Stimulated activated CD8-positive, alpha-beta memory T cell treated with anti-CD3 and anti-CD28 coated beads, Interleukin-12 subunit alpha, Interleukin-12 subunit beta, amount 100 ng/mL, for 24 hours (primary cell): ENCODE data around the gene DOK1.

Source experiments
- DNase-seq: peaks from one replicate; pipeline ENCODE4 v3.0.0-alpha.2; 2020; ENCODE audit errors: extremely low read depth

Gene DOK1

DNA sequence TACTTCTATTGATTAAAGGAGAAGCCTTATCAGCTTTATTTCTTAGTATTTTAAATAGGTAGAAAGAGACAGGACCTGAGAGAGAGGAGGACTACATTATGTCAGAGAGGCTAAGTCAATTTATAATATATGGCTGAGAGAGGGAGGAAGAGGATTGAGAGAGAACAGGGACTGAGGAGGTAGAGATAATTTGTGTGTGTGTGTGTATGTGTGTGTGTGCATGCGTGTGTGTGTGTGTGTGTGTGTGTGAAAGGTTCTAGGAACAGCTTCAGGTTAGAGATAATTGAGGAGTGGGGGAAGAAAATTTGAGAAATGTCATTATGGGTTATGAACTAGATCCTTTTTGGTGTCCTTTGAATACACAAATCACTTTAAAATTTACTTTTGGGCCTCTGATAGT lies 15.2 kb downstream of the DOK1 start:
- DNase-seq, result no peak

DNA sequence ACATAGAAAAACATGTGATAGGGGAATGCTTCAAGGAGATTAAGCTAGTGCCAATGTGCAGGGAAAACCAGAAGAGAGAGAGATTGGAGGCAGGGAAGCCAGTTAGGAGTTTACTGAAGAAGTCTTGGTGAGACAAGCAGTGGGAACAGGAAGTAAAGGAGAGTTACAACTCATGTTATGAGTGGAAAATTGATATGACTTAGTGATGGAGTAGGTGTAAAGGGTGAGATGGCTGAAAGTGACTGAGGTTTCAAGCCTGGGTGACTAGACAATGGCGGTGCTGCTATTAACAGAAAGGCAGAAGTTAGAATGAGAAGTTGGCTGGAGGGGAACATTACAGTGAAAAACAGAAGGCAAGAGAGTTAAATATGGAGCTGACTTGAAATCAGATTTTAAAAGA lies 16.5 kb downstream of the DOK1 start:
- DNase-seq, result no peak

DNA sequence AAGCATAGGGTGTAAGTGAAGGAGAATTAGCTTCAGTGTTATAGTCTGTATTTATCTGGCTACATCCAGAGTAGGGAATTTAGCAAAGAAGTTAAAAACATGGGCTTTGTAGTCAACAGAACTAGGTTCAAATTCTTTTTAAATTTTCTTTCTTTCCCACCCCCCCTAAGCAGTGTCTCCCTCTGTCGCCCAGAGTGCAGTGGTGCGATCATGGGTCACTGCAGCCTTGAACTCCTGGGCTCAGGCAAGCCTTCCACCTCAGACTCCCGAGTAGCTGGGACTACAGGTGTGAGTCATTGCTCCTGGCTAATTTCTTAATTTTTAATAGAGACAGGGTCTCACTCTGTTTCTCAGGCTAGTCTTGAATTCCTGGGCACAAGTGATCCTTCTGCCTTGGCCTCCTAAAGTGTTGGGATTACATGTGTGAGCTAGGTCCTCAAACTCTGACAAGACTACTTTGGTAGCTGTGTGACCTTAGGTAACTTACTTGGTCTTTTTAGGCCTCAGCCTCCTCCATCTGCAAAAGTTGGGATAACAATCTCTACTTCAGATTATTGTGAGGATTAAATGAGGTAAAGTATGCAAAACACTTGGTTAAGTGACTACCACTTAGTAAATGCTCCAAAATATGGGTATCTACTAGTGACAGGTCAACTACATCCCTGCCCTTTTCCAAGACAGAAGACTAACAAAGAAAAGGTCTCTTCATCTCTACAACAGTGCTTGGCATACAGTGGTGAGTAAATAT lies 17.8 kb downstream of the DOK1 start:
- DNase-seq, result no peak

DNA sequence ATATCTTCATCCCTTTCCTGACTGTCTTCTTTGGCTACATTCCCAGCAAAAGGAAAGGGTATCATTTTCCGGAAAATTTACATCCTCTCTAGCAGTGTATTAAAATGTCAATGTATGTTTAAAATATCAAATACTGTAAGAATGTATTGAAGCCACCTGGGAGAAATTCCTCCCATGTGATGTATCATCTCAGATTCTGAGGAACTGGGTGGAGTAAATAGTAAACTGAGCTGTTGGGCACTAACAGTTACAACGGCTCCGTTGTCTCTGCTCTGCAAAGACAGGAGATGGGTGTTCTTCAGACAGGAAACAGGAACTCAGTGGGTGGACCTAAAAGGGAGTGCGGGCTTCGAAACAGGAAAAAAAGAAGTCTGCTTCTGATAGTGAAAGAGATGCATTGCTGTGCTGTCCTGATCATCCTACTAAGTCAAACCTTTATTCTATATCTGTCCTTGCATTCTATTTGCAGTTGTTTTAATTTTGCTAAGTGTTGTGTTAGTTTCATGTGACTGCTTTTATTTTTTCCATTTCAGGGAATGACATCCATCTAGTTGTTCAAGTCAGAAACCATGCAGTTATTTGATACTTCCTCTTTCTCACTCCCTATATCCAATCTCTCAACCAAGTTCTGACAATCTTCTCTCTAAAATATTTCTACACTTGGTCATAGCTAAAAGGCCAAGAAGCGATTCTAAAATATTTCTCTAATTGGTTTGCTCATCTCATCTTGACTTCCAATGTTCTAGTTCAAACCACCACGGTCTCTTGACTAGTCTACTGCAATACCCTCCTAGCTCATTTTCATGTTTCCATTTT lies 19.4 kb downstream of the DOK1 start:
- no peak for DNase-seq

DNA sequence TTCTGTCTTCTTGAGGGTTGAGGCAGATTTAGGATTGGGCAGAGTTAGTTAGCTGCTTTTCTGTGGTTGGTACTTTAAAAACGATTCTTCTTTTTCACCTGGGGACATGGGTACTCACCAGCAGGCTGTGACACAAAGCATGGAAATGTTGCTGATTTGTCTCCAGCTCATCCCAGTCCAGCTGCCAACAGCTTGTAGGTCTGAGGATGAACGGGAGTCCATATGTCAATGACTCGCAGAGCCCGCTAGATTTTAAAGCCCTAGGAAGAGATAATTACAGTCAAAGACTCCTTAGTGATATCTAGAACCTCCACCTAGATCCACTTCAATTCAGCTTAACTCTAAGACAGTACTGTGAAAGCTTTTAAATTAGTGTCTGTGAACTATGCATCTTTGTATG lies 20.8 kb downstream of the DOK1 start:
- DNase-seq, result no peak

DNA sequence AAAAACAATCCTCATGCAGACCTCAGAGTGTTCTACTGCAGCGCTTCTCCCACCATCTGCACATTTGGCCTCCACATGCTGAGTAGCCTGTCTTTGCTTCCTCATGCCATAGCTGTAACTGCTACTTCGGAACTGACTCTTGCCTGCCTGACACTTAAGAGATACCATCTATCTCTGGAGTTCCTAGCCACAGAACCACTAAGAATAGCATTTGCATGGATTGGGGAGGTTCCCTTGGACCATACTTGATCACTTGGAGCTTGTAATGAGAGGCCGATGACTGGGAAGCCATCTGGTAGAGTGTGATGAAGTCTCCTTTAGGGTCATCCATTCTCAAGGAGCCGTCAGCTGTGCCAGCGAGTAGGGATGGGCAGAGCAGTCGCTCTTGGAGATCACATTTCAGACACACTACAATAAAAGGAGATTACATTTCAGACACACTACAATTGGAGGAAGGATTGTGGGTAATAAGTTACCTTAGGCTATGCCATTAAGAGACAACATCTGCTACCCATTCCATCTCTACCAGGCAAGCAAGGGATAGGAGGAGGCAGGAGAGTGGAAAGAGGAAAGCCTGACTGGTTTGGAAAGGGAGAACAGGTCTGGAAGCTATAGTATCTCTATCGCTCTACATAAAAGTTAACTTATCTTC lies 21.8 kb downstream of the DOK1 start:
- no peak for DNase-seq

DNA sequence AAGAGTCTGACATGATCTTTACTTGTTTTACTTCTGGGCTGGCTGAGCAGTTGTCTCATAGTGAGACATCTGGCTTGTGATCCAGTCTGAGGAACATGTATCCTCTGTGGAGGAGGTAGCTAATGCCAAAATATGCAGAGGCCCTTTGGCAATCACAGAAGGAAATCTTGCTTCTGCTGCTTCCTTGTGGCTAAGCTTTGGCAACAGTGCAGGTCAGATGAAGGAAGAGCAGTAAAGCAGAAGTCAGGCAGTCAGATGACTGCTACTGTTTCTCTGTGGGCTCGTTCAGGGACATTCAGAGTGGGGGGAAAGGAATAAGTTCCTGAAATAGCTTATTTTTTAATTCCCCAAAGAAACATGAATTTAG lies 22.3 kb downstream of the DOK1 start:
- DNase-seq, result no peak

DNA sequence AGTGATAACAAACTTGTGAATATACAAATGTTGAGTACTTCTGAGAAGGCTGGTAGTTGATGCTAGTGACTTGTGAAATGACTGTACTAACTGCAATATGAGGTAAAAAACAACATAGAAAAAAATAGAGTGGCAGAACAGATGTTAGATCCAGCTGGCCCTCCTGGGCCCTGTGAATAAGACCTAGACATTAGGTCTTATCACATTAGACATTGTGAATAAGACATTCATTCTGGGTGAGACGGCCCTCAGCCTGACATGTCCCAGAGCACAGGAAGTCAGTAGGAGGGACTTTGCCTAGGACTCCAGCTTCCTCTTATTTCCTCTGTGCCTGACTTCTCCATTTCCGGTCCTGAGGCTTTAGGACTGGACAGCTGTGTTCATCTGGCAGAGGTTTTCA lies 22.9 kb downstream of the DOK1 start:
- no peak for DNase-seq

DNA sequence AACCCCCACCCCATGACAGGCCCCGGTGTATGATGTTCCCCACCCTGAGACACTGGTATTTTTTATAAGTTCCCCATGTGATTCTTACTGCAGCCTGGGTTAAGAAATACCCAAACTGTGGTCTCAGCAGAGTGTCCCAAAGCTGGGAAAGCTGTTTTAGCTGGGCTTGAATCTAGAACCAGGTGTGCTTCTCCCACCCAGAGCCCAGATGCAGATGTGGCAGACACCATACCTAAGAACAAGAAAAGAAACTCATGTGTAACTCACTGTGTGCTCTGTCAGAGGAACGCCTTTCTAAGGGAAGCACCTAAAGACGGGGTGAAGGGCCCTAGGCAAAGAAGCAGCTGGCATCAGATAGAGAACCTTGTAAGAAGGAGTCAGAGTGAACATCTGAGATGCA lies 23.9 kb downstream of the DOK1 start:
- no peak for DNase-seq

DNA sequence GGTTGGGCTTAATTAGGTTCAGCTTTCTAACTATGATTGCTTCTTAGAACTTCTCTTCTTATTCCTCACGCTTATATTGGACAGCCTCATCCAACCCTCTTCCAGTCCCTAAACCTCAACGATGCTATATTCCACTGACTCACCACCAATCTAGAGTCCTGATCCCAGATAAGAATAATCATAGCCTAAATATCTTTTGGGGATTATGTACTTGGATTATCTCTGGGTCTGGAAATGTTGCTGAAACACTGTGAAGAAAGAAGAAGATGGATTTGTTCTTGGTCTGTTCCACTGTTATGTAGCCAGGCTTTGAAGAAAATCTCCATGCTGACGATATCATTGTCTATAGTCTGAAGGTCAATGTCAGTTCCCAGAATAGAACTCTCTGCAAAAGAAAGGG lies 26.9 kb downstream of the DOK1 start:
- DNase-seq, result no peak

DNA sequence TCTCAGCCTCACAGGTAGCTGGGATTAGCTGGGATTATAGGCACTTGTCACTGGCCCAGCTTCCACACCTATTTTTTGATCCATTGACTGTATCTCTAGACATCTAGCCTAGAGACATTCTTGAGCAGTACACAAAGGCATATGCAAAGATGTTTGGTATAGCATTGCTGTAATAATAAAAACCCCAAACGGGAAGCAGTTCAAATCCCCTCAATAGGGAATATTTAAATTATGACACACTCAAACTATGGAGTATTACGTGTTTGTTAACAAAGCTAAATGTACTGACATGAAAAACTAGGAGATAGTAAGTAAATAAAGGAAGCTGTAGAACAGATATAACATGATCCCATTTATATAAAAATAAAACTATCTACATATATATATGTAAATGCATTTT lies 27.7 kb downstream of the DOK1 start:
- no peak for DNase-seq

DNA sequence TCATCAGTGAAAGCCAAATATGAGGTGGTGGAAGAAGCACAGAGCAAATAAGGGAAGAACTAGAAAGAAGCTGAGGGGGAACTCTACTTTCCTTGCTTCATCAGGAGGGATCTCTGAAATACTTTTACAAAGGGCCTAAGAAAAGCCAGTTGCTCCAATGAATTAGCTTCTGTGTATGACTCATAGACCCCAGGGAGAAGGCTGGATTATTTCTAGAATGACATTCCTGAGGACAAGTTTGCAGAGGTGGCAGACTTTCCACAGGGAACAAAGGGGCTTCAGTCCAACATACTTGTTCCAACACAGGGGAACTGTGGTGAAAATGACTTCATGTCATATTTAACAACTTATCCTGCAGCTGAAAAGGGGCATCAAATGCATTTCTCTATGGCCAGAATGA lies 29.0 kb downstream of the DOK1 start:
- DNase-seq, result no peak

DNA sequence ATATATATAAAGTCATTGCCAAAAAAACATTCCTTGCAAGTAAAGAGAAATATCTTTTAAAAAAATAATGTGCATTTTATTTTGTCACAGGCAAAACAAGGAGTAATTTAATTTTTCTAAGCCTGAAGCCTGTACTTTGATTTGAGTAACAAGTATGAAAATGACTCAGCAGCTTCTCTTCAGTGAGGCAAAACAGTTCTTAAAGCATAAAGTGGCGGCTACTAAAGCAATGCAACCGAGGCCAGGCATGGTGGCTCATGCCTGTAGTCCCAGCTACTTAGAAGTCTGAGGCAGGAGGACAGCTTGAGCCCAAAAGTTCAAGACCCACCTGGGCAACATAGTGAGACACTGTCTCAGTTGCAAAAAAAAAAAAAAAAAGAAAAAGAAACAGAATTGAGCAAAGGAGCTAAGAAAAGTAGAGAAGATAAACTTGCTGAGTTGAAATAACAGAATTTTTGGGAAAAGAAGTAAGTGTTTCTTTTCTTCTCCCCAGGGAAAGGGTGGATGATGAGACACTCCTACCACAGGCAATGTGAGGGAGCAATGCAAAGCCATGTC lies 29.6 kb downstream of the DOK1 start:
- DNase-seq, result no peak

DNA sequence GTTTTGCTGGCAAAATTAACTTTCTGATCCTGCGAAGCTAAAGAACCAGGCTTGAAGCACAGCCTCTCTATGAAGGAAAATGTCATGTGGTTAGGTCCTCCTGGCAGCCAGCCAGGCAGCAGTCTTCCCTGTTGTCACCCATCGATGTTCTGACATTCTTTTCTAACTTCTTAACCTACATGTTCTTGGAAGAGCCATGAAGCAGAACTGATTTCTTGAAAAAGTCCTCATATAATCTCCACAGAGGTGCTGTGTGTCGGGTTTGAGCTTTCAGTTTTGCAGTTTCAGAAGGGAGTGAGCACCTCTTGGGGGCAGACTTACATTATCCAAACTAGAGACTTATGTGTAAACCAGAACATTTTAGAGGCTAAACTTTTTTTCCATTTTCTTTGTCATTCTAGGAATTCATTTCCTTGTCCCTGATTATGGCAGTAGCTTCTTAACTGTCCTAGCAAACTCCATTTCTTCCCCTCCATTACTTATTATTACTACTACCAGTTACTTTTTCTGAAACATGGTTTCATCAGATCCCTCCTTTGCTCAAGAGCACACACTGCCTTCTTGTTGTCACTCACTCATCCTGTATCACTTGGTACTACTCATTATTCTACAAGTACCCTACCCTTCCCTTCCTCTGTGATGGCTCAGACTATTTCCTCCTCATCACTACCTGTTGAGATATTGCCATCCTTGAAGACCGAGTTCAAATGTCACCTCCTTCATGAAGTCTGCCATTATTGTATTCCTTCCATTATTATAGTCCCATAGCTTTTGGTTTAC lies 31.1 kb downstream of the DOK1 start:
- no peak for DNase-seq

DNA sequence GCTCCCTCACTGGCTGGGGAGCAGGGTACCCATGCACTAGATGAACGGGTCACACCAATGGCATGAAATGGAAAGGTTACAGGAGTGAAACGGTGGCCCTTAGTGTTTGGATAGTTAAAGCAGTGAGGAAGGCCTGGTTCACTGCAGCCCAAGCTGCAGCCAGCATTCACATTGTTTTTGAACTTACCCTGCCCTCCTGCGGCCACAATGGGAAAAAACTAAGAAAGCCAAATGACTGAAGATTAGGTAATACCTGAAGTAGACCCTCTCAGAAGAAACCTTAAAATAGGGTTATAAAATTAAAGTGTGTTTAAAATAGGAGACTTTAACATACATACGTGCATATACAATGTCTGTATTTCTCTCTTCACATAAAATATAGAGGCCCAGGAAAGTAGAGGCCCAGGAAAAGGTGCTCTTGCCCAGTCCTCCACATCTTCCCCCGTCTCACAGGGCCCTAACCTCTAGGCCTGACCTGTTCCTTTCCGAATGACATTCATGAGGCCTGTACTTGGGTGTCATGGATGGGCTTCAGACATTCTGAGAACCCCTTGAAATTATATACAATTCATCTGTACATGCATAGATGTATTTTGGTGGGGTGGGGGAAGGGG lies 33.3 kb downstream of the DOK1 start:
- no peak for DNase-seq

DNA sequence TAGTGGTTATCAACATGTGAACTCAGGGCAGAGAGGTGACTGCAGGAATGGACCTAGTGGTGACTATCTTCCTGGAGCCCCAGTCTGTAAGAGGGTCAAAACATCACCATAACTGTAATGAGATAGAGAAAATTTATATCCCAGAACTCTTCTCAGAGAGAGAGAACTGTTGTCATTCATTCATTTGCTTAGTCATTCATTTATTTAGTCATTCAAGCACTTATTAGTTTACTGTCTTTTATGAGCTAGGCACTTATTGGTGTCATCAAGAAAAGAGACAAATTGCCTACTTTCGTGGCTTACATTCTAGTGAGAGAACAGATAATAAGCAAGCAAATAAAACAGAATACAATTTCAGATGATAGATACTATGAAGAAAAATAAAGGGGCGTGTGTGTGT lies 34.1 kb downstream of the DOK1 start:
- no peak for DNase-seq

DNA sequence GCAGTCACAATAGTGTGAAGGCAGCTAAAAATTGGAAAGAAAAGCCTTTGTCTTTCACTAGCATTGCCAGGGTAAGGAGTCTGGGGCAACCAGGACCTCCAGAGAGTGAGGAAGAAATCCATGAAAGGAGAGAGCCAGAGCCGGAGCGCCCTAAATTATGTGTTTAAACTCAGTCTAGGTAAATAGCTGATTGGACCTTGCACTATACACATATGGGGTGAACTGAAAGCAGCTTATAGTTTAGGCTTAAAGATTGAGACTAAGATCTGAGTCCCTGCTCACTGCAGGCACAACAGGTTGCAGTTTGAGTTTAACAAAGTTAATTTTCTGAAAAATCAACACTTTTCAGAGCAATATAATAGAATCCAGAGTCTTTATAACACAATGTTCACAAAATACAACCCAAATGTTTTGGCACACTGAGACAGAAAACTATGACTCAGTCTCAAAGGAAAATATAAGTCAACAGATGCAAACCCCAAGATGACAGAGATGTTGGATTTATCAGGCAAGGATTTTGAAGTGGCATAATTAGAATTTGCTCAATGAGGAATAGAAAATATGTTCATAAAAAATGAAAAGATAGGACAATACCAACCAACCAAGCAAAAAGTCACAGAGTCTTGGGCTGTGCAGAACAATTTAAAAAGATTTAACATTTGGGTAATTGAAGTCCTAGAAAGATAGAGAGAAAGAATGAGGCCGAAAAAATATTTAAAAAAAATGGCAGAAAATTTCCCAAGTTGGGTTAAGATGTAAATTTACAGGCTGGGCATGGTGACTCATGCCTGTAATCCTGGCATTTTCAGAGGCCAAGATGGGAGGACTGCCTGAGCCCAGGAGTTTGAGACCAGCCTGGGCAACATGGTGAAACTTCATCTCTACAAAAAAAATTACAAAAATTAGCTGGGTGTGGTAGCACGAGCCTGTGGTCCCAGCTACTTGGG lies 39.6 kb downstream of the DOK1 start:
- DNase-seq, result no peak

DNA sequence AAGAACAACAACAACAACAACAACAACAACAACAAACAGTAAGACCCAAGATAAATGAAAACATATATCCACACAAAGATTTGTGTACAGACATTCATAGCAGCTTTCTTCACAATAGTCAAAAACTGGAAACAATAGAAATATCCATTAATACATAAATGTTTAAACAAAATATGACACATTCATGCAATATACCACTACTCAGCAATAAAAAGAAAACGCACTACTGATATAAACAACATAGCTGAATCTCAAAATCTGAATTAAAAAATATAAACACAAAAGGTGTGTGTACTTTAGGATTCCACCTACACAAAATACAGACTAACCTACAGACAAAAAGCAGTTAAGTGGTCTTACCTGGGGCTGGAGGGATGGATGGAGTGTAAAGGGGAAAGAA lies 42.1 kb downstream of the DOK1 start:
- DNase-seq, result no peak

DNA sequence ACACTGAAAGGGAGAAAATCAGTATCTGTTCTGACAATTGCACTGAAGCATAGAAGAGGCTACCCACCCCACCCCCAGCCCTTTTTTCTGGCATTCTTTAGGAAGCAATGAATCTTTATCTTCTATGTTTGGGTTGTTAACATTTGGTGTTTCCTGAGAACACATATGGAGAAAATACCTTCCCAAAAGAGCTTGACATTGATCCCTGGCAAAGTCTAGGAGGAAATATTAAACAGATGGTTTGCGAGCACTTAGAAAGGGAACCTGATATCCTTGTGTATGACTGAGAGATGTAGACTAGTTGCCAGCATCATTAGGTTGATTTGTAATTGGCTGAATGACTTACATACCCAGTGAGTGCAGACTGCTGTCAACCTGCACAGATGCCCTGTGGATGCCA lies 42.9 kb downstream of the DOK1 start:
- DNase-seq, result no peak

DNA sequence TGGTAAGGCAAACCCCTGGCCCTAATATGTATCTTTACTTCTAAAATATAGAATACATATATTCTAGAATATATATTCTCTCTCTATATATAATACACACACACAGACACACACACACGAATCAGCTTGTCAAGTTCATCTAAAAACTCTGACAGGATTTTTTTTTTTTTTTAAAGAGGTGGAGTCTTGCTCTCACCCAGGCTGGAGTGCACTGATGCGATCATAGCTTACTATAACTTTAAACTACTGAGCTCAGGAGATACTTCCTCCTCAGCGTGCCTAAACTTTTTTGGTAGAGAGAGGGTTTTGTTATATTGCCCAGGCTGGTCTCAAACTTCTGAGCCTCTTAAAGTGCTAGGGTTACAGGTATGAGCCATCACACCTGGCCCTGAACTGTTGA lies 45.2 kb downstream of the DOK1 start:
- no peak for DNase-seq
